ENCODE data around the gene ASB10. TPM values are rescaled to one million over a fixed set of nuclear protein-coding genes. Genes with fewer than 3 reads are reported as not detected.

ASB10 gene
- total RNA-seq, 1 experiment from 2014 or later, result not detected

- Mint-ChIP-seq H3K4me3 (no peak overlapping the region), H3K36me3 (no peaks in the 10 kb centered on the region), H3K9me3 (no peaks in the 10 kb centered on the region), H3K27ac (no peak overlapping the region), H3K27me3 (ENCODE audit: low read depth) (peaks cover 7% of the 10 kb centered on the region), H3K4me1 (peaks cover 12% of the 10 kb centered on the region)
- DNase-seq (ENCODE audit: low spot score) (no peak), ATAC-seq (no peak)
- no peak for TF ChIP-seq SOX15 (CRISPR knock-in tag; IDR thresholded peaks at IDR 0.05)
- no peak for TF ChIP-seq FOXK1 (CRISPR knock-in tag; IDR thresholded peaks at IDR 0.05)
- TF ChIP-seq HMGXB4 (CRISPR knock-in tag; IDR thresholded peaks at IDR 0.05), result no peak
- ChIA-PET CTCF (interaction anchor here (2.4 kb wide), 1 partner anchor 37 kb away, joined by 7 read pairs; no protein-coding TSS in a partner anchor), POLR2A (no interaction called here)
These were observed 20.3 kb upstream of the ASB10 start for GRCh38 chr7:151207315-151207714.

- Mint-ChIP-seq H3K27me3 (ENCODE audit: low read depth) (peaks cover 7% of the 10 kb centered on the region), H3K4me1 (peaks cover 12% of the 10 kb centered on the region), H3K27ac (no peak overlapping the region), H3K36me3 (no peaks in the 10 kb centered on the region), H3K4me3 (no peak overlapping the region), H3K9me3 (no peaks in the 10 kb centered on the region)
- CTCF ChIA-PET, result interaction anchor here (1.0 to 2.4 kb wide), 3 partner anchors 37 to 104 kb away, joined by 3 to 7 read pairs (median 4); no protein-coding TSS in a partner anchor
- no peak for ATAC-seq
- POLR2A ChIA-PET, result no interaction called here
- no peak for DNase-seq (ENCODE audit: low spot score)
- TF ChIP-seq ZNF138 (CRISPR knock-in tag; conservative IDR thresholded peaks at IDR 0.05) (no peak), CTCF (IDR thresholded peaks at IDR 0.05) (no peak), PRDM15 (CRISPR knock-in tag; IDR thresholded peaks at IDR 0.05) (no peak), NFE2L1 (CRISPR knock-in tag; IDR thresholded peaks at IDR 0.05) (no peak), EMX1 (CRISPR knock-in tag; IDR thresholded peaks at IDR 0.05) (no peak), ZNF232 (CRISPR knock-in tag; IDR thresholded peaks at IDR 0.05) (no peak), CREB1 (CRISPR knock-in tag; IDR thresholded peaks at IDR 0.05) (no peak), TP53 (CRISPR knock-in tag; IDR thresholded peaks at IDR 0.05) (no peak), E2F5 (CRISPR knock-in tag; IDR thresholded peaks at IDR 0.05) (no peak), FOXJ3 (CRISPR knock-in tag; IDR thresholded peaks at IDR 0.05; ENCODE audit: borderline replicate concordance) (no peak), MAX (CRISPR knock-in tag; IDR thresholded peaks at IDR 0.05) (no peak), ZNF219 (CRISPR knock-in tag; IDR thresholded peaks at IDR 0.05; ENCODE audit: borderline replicate concordance) (no peak), NR2C2 (CRISPR knock-in tag; IDR thresholded peaks at IDR 0.05) (no peak)
These were observed 19.9 kb upstream of the ASB10 start for GRCh38 chr7:151206914-151207313.
